ENCODE data around the gene CTRL.

- TF ChIP-seq ZNF23 (tag by site-specific recombination; IDR thresholded peaks at IDR 0.05; ENCODE audit: borderline replicate concordance): no peak
- TF ChIP-seq CTCF (tag by site-specific recombination; IDR thresholded peaks at IDR 0.05): no peak
- TF ChIP-seq IKZF3 (tag by site-specific recombination; IDR thresholded peaks at IDR 0.05): no peak
- no peak for TF ChIP-seq REPIN1 (tag by site-specific recombination; IDR thresholded peaks at IDR 0.05; ENCODE audit: low read depth)
These were observed 31.6 kb upstream of the CTRL start for GRCh38 chr16:67963292-67963661.

All from HEK293 (cell line).